Esophagus muscularis mucosa (tissue), 4 donors: ENCODE data around the gene NUP214. TPM values are rescaled to one million over a fixed set of nuclear protein-coding genes. Genes with fewer than 3 reads are reported as not detected.

Experiments used
- DNase-seq: peaks from one replicate; pipeline ENCODE4 v3.0.0-alpha.2; 2017; ENCODE audit errors: extremely low spot score
- H3K27ac ChIP-seq, 4 donors: fragments of 200-600 bp; sonication (generic); replicated peaks in 1 of 4; 1 replicate in 3 of 4; 2 replicates in 1 of 4; pipeline ENCODE4 v1.5.1; 2016 to 2019; ENCODE audit warnings: mild to moderate bottlenecking in 1 of 4
- H3K27me3 ChIP-seq, 4 donors: fragments of 200-600 bp; sonication (generic); one replicate each; pipeline versions ENCODE4 v1.5.1 to v1.6.0; 2016 to 2019
- H3K36me3 ChIP-seq, 4 donors: fragments of 200-600 bp; sonication (generic); one replicate each; pipeline ENCODE4 v1.5.1; 2016 to 2019
- H3K4me1 ChIP-seq, 4 donors: fragments of 200-600 bp; sonication (generic); one replicate each; pipeline ENCODE4 v1.5.1; 2016 to 2019
- H3K4me3 ChIP-seq, 4 donors: fragments of 200-600 bp; sonication (generic); 1 replicate in 2 of 4; 2 replicates in 2 of 4; pipeline ENCODE4 v1.5.1; 2016 to 2019; ENCODE audit warnings: mild to moderate bottlenecking in 4 of 4, moderate library complexity in 1 of 4
- H3K9me3 ChIP-seq, 4 donors: fragments of 200-600 bp; sonication (generic); 1 replicate in 3 of 4; 2 replicates in 1 of 4; pipeline ENCODE4 v1.5.1; 2016 to 2019
- CTCF ChIP-seq, 3 experiments: fragments of 200-600 bp in 2 of 3; fragments of 450-650 bp in 1 of 3; sonication (generic) in 2 of 3; IDR thresholded peaks; one replicate each; pipeline ENCODE4 v1.5.1; 2017 to 2019; ENCODE audit warnings: antibody characterized with exemption in 3 of 3, mild to moderate bottlenecking in 2 of 3, moderate library complexity in 1 of 3
- EP300 ChIP-seq: sonication (generic); formaldehyde crosslinking; IDR thresholded peaks from one replicate; pipeline ENCODE4 v1.6.1; 2017; ENCODE audit warnings: antibody characterized with exemption
- POLR2A ChIP-seq: fragments of 450-650 bp; IDR thresholded peaks from one replicate; pipeline ENCODE4 v1.6.1; 2017; ENCODE audit warnings: antibody characterized with exemption, moderate library complexity, mild to moderate bottlenecking, low read depth
- POLR2AphosphoS5 ChIP-seq, 2 donors: sonication (generic); formaldehyde crosslinking; IDR thresholded peaks; one replicate each; pipeline ENCODE4 v1.6.1; 2017; ENCODE audit warnings: antibody characterized with exemption in 2 of 2
- WGBS: methylation state at CpG from one replicate; pipeline ENCODE4 v1.1.5; 2018; 5-methylcytosine and 5-hydroxymethylcytosine counted together
- intact Hi-C: fragments of 100-400 bp; cut with DNase I; formaldehyde crosslinking; loops from one replicate; pipeline ENCODE4 v1.15.1; 2023
- total RNA-seq, 4 donors: library from RNA; depleted of rRNA; stranded (reverse); fragments of >200 nt; gene quantifications; one replicate each; pipeline versions ENCODE4 v1.1.0 to v1.2.1, GENCODE V29; 2016

NUP214 gene
- total RNA-seq, 4 donors from 2014 or later = 26.4 to 36.2 (median 28.7) TPM

GRCh38 chr9:131103535-131103934 lies 21.9 kb upstream of the NUP214 start:
- TF ChIP-seq EP300 = no peak
- TF ChIP-seq POLR2A = no peak
- no peak for TF ChIP-seq CTCF (IDR thresholded peaks at IDR 0.05)
- no peak for TF ChIP-seq POLR2AphosphoS5 (IDR thresholded peaks at IDR 0.05)

GRCh38 chr9:131104016-131104740 lies 21.2 kb upstream of the NUP214 start:
- TF ChIP-seq POLR2AphosphoS5 (IDR thresholded peaks at IDR 0.05) (no peak), EP300 (no peak)
- peaks cover 0 to 3% (median 0%) of the 10 kb centered on the region in 4 donors for H3K27me3 ChIP-seq
- no peak overlapping the region for H3K4me3 ChIP-seq
- peaks cover 0 to 37% (median 1%) of the 10 kb centered on the region in 4 donors for H3K36me3 ChIP-seq
- H3K9me3 ChIP-seq = no peaks in the 10 kb centered on the region
- no peak overlapping the region for H3K27ac ChIP-seq
- 84% methylated on average over 3 of the region's 5 CpGs for WGBS
- intact Hi-C loops = no loop called here
- DNase-seq = no peak
- H3K4me1 ChIP-seq = peaks cover 10 to 17% (median 16%) of the 10 kb centered on the region in 4 donors

More at GRCh38 chr9:131103535-131103934, 21.9 kb upstream of the NUP214 start:
- intact Hi-C loops = no loop called here
- DNase-seq = no peak
- WGBS = 93% methylated on average over 3 of the region's 3 CpGs
- no peaks in the 10 kb centered on the region for H3K9me3 ChIP-seq
- H3K27ac ChIP-seq = no peak overlapping the region
- peaks cover 0 to 9% (median 2%) of the 10 kb centered on the region in 4 donors for H3K27me3 ChIP-seq
- H3K4me3 ChIP-seq = no peak overlapping the region
- peaks cover 0 to 31% (median 1%) of the 10 kb centered on the region in 4 donors for H3K36me3 ChIP-seq
- peaks cover 10 to 22% (median 17%) of the 10 kb centered on the region in 4 donors for H3K4me1 ChIP-seq

GRCh38 chr9:131105952-131106351 lies 19.4 kb upstream of the NUP214 start:
- Histone ChIP-seq H3K27me3 (no peaks in the 10 kb centered on the region), H3K4me3 (no peak overlapping the region), H3K36me3 (peaks cover 0 to 50% (median 1%) of the 10 kb centered on the region in 4 donors), H3K4me1 (peaks cover 4 to 12% (median 8%) of the 10 kb centered on the region in 4 donors), H3K27ac (no peak overlapping the region), H3K9me3 (no peaks in the 10 kb centered on the region)
- WGBS = 94% methylated on average over 6 of the region's 8 CpGs
- intact Hi-C loops = no loop called here
- TF ChIP-seq EP300 (no peak), POLR2AphosphoS5 (IDR thresholded peaks at IDR 0.05) (no peak), POLR2A (no peak), CTCF (IDR thresholded peaks at IDR 0.05) (no peak)
- no peak for DNase-seq

- WGBS = 73% methylated on average over 8 of the region's 8 CpGs
- DNase-seq = no peak
- Histone ChIP-seq H3K4me1 (peaks cover 0 to 15% (median 11%) of the 10 kb centered on the region in 4 donors), H3K27me3 (peaks cover 0 to 5% (median 0%) of the 10 kb centered on the region in 4 donors), H3K9me3 (no peaks in the 10 kb centered on the region), H3K27ac (peak overlapping the region in 3 of 4 donors; percentile 3 to 61 (median 40)), H3K36me3 (peaks cover 0 to 65% (median 1%) of the 10 kb centered on the region in 4 donors), H3K4me3 (no peak overlapping the region)
- TF ChIP-seq CTCF (IDR thresholded peaks at IDR 0.05) (no peak), POLR2AphosphoS5 (IDR thresholded peaks at IDR 0.05) (no peak), POLR2A (no peak), EP300 (no peak)
- intact Hi-C loops = no loop called here
Observed at GRCh38 chr9:131107760-131108159, 17.6 kb upstream of the NUP214 start.

- H3K27ac ChIP-seq = peak overlapping the region in 1 of 4 donors; percentile 33
- intact Hi-C loops = no loop called here
- WGBS = 63% methylated on average over 6 of the region's 10 CpGs
- H3K4me3 ChIP-seq = no peak overlapping the region
- no peak for TF ChIP-seq CTCF (IDR thresholded peaks at IDR 0.05)
- TF ChIP-seq POLR2AphosphoS5 (IDR thresholded peaks at IDR 0.05) = no peak
- no peak for TF ChIP-seq POLR2A
- no peak for TF ChIP-seq EP300
- DNase-seq = no peak
- H3K9me3 ChIP-seq = no peaks in the 10 kb centered on the region
- peaks cover 0 to 5% (median 0%) of the 10 kb centered on the region in 4 donors for H3K27me3 ChIP-seq
- peaks cover 0 to 19% (median 9%) of the 10 kb centered on the region in 4 donors for H3K4me1 ChIP-seq
- H3K36me3 ChIP-seq = peaks cover 0 to 63% (median 0%) of the 10 kb centered on the region in 4 donors
Observed at GRCh38 chr9:131111186-131111853, 14.1 kb upstream of the NUP214 start.
